Measurements from ENCODE around the gene NUP214.
"Not testable (repeated sequence)": the region's sequence is repeated elsewhere in the genome, so short reads cannot be mapped to it uniquely, and the experiment has no call there.

The NUP214 gene

GRCh38 chr9:131096269-131097125 lies 28.9 kb upstream of the NUP214 start, which contains the start of gene AIF1L:
TSS of gene AIF1L (plus strand) at chr9:131096531. CDS start at chr9:131096630, 99 bp downstream.
- peak; percentile 34 for DNase-seq

GRCh38 chr9:131097126-131097947 lies 28.0 kb upstream of the NUP214 start:
- DNase-seq: no peak

DNA sequence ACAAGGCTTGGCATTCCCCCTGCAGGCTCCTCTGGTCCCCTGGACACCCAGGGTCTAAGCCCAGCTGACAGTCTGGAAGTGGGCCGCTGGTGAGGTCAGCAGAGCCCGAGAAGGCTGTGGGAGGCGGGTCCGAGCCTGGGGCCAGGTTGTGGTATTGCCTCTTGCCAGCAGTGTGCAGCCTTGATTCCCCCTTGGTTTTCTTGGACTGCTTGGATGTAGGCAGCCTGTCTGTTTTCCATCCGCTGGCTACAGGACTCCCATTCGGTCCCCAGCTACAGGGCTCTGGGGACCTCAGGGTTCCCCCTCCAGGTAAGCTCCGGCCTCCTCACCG lies 27.5 kb upstream of the NUP214 start:
- DNase-seq: no peak

DNA sequence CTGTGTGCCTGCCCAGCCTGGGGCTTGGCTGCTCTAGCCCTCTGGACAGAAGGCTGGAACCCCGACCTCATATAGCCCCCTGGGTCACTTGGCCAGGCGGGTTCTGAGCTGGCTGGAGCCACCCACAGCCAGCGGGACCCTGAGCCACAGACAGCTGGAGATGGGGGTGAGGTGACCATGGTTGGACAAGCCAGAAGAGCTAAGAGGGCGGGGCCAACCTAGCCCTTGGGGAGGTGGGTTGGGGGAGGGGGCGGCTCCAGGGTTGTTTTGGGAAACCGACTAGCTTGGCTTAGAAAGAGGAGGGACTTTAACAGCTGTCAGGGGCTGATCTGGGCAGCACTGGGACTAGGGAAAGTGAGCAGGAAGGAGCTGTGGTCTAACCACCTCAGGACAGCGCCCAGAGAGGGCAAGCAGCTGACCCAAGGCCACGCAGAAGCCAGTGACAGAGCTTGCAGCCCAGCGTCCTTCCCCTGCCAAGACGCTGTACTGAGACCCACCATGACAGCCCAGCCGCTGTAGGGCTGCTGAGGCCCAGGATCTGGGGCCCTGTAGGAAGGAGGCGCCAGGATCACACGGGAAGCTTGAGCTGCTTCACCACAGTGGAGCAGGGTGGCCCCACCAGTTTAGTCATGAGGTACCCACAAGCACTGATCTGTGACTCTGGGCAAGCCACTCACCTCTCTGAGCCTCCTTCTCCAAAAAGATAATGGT lies 26.8 kb upstream of the NUP214 start:
- no peak for DNase-seq

GRCh38 chr9:131099102-131099606 lies 26.2 kb upstream of the NUP214 start:
- DNase-seq: no peak

DNA sequence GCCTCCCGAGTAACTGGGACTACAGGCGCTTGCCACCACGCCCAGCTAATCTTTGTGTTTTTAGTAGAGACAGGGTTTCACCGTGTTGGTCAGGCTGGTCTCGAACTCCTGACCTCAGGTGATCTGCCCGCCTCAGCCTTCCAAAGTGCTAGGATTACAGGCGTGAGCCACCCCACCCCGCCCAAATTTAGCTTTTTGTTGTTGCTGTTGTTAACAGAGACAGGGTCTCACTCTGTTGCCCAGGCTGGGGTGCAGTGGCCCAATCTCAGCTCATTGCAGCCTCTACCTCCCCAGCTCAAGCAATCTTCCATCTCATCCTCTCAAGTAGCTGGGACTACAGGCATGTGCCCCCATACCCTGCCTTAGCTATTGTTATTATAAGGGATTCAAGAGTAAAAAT lies 25.5 kb upstream of the NUP214 start:
- not testable (repeated sequence) for DNase-seq

- DNase-seq: no peak
Measured at GRCh38 chr9:131100445-131100844, 24.9 kb upstream of the NUP214 start.

DNA sequence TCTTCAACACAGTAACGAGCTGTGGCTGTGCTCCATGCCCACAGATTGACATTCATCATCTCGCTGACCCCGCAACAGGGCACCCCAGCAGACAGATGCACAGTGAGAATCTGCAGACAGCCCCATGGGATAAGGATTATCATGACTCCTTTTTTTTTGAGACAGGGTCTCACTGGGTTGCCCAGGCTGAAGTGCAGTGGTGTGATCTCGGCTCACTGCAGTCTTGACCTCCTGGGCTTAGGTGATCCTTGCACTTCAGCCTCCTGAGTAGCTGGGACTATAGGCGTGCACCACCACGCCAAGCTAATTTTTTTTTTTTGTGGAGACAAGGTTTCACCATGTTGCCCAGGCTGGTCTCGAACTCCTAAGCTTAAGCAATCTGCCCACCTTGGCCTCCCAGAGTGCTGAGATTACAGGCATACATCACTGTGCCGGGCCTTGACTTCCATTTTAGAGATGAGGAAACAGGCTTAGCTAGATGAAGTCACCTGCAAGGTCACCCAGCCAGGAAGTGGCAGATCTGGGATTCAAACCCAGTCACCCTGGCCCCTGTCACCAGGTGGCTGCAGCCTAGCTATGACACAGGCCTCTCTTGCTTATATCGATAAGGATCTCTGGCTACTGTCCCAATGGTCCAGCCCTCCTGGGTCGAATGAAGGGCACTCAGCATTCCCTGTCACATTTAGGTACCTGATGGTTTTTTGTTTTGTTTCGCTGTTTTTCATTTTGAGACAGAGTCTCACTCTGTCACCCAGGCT lies 24.0 kb upstream of the NUP214 start:
- no peak for DNase-seq

GRCh38 chr9:131103024-131103423 lies 22.4 kb upstream of the NUP214 start:
- DNase-seq: no peak

GRCh38 chr9:131103535-131103934 lies 21.9 kb upstream of the NUP214 start:
- no peak for DNase-seq

DNA sequence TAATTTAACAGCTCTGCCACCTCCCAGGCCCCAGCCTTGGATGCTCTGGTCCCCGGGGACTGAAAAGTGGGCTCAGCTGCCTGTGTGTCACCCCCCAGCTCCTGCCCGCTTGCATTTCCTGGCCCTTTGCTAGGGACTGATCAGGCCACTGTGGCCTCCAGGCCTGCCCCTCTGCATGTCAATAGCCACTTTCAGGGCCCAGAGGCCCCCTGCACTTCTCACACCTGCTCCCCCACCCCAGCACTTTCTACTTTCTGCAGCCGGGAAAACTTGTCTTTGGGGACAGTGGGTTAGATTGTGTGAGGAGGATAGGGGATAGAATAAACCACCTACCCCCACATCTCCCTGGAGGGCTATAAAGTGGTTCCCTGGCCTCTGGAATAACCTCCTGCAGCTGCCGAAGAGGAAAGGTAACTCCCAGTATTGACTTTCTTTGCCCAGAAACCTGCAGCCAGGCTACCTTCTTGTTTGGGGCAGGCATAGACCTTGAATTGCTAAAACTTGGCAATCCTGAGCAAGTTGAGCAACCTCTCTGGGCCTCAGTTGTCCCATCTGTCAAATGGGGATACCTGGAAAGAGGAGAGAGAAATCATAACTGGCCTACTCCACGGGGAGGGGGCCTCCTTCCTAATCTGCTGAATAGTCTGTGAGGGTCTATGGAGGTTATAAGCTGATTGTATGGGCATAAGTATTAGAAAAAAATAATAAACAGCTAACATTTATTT lies 21.2 kb upstream of the NUP214 start:
- no peak for DNase-seq

DNA sequence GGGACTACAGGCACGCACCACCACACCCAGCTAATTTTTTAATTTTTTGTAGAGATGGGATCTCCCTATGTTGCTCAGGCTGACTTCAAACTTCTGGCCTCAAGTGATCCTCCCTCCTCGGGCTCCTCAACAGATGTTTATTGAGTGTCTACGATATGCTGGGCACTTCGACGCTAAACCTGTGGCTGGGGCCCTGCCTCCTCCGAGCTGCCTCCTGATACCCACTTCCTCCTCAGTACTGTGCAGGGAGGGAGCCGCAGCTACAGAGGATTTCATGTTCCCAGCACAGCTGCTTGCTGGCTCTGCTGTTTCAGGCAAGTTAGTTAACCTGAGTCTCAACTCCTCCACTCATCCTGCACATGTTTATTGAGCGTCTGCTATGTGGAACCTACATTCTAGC lies 19.4 kb upstream of the NUP214 start:
- DNase-seq: no peak

- DNase-seq: no peak
Measured at GRCh38 chr9:131107760-131108159, 17.6 kb upstream of the NUP214 start.

DNA sequence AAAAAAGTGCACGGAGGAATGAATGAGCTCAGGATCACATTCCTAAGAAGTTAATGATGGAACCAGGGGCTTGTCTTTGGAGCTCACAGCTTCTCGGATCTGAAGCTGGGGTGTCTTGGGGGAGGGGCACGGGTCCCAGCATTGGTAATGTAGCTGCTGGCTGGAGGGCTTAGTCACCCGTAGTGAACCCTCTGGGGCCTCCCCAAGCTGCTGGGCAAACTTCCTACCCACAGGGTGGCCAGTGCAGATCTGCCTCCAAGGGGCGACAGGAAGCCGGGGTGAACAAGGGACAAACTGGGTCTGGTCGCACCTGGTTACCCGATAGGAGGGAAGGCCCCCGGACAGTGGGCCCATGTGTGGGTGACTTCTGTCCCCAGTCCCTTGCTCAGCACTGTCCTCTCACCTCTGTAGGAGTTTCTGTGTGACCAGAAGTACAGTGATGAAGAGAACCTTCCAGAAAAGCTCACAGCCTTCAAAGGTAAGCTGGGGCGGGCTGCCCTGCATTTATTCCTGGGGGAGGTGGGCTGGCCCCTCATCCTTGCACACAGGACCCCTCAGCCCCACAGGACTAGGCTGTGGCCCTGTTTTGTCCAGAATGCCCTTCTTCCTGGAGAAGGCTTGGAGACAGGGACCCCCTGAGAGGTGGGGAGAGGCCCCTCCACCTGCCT lies 14.1 kb upstream of the NUP214 start:
- no peak for DNase-seq

DNA sequence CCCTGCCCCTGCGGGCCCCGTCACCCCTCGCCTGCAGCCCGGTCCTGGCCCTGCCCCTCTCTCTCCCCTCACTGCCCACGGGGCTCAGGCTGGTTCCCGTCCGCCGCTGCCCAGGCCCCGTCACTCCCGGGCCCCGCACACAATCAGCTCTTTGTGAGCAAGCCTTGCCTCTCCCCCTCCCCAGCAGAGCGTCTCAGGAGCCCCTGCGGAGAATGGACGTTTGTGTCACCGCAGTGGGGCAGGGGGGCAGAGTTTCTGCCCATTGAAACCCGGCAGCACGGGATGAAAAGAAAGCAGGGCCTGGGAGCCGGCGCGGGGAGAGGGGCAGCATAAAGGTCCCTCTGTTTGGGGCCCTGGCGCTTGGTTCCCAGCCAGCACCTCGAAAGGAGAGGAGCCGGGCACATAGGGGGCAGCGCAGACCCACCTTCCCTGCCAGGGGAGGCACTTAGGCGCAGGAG lies 13.5 kb upstream of the NUP214 start:
- DNase-seq: no peak

DNA sequence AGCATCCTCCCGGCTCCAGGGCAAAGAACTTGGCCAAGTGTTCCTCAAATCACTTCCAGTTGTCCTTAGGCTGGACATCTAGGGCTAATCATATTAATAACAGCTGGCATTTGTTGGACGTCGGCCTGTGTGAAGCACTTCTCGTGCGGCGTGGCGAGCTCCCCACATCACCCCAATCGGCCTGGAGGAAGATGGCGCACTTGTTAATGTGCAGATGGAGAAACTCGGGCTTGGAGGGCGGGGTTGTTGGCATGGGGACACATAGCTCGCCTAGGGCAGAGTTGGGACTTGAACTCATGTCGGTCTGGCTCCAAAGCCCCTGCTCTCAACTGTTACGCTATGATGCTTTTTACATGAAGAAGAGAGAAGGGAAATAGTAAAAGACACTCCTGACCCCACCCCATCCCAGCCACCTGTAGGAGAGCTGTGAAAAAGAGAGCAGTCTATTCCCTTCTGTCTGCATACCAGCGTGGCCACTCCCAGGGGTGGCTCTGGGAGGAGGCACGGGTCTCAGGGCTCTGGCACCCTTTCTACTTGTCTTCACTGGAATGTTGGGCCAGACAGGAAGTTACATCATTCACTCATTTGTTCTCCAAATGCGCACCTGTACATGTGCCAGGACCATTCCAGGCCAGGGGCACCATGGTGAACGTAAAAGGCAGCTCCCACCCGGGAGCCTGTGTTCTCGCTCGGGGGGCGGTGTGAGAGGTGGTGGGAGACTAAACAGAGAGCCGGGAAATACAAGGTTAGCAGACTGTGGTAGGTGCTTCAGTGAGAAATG lies 12.8 kb upstream of the NUP214 start:
- no peak for DNase-seq

GRCh38 chr9:131113655-131114054 lies 11.7 kb upstream of the NUP214 start:
- DNase-seq: no peak

DNA sequence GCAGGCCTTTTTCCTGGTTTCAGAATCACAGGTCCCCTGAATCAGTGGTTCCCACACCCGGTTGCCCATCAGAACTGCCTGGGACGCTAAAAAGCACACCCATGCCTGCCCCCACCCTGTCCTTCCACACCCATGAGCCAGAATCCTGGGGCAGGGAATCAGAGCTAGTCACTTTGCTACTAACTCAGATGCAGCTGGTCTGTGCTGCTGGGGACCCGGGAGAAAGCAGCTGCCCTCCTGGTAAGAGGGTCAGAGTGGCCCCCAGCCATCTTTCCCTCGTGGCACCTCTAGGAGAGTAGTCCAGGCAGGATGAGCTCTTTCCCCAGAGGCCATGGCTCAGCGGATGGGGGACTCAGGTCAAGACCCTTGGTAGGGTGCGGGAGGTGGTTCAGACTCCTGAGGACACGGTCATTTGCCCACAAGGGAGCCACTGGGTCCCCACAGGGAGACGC lies 11.3 kb upstream of the NUP214 start:
- no peak for DNase-seq

- not testable (repeated sequence) for DNase-seq
Measured at GRCh38 chr9:131115360-131115742, 10.0 kb upstream of the NUP214 start.
